M059J (cell line): ENCODE results near the gene CTSD. TPM values are rescaled to one million over a fixed set of nuclear protein-coding genes. Genes with fewer than 3 reads are reported as not detected.
A peak's percentile ranks its signal among the peaks of the same experiment; 100 is the strongest.

Experiments used
- DNase-seq: peaks from one replicate; pipeline ENCODE4 v3.0.0-alpha.2; 2012; ENCODE audit warnings: low read depth
- total RNA-seq: library from RNA; depleted of rRNA; stranded (reverse); fragments of >200 nt; shearing (Covaris generic); gene quantifications from 2 replicates; pipeline ENCODE4 v1.2.3, GENCODE V29; 2014

CTSD gene
- total RNA-seq, 1 experiment from 2014 or later = 1,095 TPM

DNA sequence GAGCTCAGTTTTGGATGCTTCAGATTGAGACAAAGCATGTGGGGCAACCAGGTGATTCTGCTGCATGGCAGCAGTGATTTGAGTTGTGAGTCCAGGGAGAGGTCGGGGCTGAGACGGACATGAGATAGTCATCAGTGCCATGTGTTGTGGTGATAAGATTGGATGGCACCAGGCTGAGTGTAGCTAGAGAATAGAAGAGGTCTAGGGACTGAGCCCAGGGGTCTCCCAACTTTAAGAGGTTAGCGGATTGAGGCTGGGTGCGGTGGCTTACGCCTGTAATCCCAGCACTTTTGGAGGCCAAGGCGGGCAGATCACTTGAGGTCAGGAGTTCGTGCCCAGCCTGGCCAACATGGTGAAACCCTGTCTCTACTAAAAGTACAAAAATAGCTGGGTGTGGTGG lies 6.3 kb upstream of the CTSD start:
- DNase-seq = no peak

DNA sequence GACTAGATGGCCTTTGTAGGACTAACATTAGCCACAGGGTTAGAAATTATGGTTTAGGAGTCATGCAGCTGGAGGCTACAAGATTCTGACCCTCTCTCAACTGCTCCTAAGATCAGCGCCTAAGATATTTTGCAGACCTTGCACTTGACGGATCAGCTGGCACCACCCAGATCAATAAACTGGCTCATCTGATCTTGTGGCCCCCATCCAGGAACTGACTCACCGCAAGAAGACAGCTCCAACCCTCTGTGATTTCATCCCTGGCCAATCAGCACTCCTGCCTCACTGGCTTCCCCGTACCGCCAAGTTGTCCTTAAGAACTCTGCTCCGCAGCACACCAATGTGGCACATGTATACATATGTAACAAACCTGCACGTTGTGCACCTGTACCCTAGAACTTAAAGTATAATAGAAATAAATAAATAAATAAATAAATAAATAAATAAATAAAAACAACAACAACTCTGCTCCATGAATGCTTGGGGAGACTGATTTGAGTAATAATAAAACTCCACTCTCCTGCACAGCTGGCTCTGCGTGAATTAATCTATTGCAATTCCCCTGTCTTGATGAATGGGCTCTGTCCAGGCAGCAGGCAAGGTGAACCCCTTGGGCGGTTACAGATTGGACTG lies 5.7 kb upstream of the CTSD start:
- DNase-seq = peak; percentile 43

DNA sequence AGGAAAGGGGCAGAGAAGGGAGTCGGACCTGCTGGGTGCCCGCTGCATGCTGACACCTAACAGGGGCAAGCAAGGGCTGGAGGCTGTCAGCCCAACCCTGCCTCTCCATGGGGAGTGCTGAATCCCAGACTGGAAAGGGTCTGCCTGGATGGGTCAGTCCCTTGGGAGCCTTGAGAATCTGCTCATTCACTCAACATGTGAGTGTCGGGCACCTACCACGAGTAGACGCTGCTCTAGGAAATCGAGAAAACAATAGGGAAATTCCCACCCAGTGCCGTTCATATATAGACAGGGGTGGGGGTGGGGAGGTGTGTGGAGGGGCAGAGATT lies 4.4 kb upstream of the CTSD start:
- DNase-seq = no peak

DNA sequence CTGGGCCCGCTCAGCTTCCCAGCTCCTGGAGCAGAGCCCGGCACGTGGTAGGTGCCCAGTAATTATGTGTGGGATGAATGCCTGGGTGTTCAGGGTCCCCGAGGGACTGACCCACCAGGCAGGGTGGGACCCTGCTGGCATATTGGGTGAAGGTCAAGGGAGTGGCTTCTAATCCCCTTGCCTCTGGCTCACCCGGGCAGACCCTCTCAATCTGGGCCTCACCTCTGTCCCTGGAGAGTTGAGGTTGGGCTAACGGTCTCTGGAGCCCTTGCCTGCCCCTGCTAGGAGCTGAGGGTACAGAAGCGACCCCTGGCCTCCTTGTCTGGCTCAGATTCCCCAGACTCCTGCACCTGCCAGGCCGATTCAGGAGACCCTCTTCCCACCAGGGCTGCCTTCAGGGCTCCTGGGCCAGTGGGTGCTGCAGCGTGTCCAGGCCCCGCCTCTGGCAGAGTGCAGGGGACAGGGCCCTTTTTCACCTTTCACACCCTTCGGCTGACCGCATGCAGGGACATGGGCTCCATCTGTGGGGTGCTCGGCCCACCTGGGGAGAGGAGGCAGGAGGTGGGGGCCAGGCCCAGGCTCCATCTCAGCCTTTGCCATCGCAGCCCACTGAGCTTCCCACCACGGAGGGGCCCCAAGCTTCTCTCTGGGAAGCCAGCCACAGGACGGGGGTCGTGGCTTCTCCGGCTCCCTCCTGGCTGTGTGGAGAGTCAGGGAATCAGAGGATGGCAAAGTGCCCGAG lies 3.8 kb upstream of the CTSD start:
- DNase-seq = no peak

DNA sequence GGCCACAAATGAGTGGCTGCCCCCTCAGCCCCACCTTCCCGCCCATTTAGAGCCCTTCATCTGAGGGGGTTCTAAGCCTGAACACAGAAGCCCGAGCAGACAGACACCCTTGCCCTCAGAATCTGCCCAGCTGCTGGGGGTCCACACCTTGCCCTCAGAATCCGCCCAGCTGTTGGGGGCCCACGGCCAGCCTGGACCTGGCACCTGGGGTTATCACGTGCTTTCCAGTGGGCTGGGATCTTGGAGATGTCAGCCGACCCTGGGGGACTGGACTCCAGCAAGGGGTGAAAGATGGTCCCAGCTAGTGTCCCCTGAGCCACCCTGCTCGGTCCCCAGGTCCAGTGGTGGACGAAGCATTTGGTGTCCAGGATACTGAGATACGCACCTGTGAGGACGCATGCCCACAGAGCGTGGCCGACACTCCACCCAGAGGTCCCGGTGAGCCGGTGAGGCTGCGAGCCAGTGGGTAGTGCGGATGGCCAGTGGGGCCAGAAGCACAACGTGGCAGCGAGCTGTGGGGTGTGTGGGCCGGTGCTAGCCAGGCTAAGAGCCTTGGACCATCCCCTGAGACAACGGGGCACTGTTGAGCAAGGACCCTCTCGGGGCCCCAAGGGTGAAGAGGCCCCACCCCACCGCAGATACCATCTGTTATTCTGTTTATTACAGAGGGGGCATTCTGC lies 3.1 kb upstream of the CTSD start:
- no peak for DNase-seq

DNA sequence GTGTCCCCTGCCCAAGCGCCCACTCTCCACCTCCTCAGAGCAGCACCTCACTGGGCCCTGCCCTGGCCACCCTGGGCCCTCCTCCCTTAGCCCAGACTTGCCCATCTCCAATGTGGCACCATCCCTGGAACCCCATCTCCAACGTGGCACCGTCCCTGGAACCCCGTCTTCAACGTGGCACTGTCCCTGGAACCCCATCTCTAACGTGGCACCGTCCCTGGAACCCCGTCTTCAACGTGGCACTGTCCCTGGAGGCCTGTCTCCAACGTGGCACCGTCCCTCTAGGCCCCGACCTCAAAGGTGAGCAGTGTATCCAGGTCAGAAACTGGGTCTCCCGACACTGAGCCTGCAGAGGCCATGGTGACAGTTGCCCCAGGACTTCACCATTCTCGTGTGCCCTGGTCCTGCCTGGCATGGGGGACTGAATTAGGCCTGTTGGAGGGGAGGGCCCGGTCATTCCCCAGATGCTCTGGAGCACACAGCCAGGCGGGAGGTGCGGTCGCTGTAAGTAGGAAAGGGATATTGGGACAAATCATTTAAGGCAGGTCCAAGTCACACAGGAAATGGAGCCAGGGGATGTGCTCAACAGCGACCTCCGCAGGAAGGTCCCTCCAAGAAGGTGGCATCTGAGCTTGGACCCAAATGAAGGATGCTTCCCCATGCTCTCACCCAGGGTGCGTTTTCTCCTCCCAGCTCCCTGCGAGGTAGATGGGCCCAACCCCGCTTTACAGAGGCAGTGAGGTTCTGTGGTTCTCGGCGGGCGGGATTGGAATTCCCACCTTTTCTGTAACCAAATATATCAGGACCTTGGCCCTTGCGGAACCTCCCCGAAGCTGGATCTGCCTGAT lies 2.4 kb upstream of the CTSD start:
- DNase-seq = no peak

DNA sequence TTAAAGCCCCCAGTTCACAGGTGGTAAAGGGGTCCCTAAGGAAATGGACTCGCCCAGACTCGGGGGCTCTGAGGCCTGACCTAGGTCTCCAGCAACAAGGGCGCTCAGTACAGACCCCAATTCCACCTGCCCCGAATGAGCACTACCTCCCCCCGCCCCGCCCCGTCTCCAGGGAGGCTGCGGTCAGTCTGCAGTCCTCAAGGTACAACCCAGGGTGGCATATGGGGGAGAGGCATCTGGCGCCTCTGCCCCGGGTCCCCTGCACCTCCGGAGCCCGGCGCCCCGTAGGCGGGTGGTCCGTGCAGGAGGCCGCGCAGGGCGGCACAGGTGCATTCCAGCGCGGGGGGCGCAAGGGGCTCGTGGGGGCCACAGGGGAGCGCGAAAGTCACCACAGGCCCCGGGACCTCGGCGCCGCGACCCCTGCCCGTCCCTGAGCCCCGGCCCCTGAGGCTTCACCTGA lies 361 bp downstream of the CTSD start:
- DNase-seq = no peak

DNA sequence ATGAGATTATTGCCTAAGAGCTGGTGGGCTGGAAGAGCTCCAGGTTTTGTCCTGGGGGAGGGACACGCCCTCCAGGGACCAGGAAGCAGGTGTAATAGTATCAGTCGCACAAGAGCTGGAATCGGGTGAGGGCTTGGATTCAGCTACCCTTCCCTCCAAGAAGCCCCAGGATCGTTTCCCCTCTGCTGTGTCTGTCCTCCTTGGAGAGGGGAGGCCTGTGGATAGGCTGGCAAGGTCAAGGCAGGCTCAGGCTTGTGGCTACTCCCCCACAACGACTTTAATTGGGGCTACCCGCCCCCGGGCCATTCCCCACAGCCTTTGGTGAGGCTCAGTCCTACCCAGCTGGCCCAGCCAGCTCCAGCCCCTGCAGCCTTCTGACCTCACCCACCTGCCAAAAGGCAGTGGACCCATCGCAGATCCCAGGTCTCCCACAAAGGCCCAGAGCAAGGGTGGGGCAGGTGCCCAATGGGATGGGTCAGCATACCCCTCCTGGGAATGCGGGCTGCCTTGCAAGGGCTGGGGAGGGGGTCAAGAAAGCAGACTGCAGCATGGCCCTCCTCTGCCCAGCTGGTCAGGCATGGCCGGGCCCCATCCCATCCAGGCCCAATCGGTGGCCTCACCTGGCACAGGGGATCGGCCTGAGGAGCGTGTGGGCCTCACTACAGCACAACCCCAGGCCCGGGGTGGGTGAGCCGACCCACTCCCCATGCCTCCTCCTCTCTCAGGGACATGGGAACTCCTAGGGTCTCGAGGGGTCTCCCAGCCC lies 1.0 kb downstream of the CTSD start:
- peak; percentile 90 for DNase-seq

DNA sequence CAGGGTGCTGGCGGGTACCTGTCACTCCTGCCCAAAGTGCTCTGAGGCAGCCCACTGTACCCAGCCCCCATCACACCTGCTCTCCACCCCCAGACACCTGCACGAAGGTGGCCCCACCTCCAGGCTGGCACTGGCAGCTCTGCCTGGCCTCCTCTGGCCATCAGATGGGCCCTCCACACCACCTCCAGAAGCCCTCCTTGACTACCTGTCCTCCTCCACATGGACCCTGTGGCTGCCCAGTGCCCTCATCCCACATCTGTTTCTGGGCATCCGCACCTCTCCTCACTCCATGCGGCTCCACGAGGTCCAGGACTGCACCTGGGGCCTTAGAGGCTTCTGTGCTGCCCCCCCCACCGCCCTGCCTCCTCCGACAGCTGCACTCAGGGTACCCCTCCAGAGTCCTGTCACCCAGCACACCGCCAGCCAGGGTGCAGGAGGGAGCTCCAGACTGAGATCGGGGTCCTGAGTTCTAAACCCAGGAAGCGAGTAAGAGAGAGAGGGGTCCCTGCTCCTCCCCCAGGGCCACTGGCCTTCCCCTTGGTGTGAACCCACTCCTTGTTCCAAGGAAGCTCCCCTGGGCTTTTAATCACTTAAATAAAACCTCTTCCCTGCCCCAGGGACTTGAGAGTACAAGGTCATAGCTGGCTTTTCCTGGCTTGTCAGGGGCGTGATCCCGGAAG lies 1.7 kb downstream of the CTSD start:
- no peak for DNase-seq

DNA sequence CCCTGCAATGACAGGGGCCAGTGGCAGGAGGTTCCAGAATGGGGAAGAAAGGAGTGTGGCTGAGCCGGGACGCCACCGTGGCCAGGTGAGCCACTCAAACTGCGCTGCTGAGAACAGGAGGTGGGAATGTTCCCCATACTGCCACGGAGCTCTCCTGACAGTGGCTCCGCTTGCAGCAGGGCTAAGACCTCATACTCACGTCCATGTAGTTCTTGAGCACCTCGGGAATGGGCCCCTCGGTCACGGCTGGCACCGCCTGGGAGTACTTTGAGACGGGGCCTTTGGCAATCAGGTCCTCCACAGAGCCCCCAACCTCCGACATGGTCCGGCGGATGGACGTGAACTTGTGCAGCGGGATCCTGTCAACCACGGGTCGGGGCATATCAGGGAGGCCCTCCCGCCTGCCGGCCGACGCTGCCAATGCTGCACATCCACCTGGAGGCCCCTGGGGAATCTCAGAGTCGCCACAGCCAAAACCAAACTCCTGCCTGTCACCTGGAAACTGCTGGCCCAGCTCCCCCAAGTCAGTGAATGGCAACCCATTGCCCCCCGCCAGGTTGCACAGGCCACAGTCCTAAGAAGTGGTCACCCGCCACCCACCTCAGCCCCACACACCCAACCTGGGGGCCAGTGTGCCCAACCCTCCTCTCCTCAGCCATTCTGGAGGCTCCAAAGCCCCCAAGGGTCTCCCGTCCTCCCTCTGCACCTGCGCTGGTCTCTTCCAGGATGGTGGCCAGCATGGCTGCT lies 2.4 kb downstream of the CTSD start:
- DNase-seq = no peak

DNA sequence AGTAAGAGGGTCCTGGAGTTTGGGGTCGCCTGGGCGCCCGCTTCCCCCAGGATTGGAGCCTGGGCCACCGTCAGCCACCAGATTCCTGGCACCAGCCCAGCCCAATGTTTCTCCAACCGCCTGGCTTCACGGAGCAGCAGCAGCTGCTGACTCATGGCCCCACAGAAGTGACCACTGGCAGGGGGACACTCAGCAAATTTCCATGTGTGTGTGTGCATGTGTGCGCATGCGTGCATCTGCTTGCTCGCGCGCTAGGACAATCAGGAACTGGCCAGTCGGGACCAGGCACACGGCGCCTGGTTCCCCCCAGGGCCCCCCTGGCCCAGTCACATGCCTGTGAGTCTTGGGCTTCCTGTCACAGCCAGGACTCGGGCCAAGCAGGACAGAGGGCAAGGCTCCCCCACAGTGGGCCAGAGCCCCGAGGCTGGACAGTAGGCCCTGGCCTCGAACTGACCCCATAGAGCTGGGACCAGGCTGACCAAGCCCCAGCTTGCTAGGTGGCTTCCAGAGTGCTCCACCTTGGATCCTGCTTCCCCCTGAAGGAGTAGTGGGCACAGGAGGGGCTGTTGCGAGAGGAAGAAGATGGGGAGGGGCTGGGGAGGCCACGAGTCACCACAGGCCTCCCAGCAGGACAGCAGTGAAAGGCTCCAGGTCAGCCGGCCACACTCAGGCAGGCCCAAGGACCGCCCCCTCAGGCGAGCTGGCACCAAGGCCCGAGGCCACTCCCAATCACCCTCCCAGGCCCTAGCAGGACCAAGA lies 3.2 kb downstream of the CTSD start:
- DNase-seq = peak; percentile 99

DNA sequence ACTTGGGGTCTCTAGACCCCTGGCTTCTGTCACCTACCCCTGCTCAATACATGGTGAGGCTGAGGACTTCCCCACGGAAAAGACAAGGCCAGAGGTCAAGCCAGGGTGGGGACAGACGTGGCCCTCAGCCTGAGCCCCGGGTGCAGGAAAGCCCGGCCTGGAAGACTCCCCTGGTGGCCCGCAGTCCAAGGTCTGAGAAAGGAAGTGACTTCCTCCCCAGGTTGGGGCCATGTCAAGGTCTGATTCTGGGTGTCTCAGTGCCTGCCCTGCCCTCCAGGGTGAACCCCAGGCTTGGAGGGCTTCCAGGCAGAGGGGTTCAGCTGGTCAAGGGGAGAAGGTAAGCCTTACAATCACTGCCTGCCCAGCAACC lies 3.9 kb downstream of the CTSD start:
- no peak for DNase-seq

DNA sequence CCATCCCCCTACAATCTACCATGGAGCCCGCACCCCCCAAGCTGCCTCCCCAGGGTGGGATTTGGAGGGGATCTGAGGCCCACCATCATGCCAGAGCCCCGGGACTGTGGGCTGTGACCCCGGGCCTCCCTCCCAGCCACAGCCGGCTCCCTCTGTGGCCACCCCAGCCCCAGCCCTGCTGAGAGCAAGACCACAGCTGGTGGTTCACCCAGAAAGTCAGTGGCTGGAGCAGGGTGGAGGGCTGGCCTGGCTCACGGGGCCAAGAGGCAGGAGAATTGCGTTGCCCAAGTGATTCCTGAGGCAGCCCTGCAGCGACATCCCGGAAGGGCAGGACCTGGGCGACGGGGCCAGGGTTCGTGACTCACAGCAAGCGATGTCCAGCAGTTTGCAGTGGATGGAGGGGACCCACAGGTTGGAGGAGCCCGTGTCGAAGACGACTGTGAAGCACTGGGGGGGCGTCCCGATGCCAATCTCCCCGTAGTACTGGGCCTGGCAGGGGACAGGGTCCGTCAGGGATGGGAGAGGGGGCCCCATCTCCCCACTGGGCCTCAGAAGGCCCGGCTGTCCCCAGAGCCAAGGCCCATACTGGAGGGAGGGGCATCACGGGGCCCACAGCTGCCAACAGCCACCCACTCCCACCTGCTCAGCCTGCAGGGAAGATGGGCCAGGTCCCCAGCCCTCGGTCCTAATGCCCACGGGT lies 4.4 kb downstream of the CTSD start:
- DNase-seq = no peak

DNA sequence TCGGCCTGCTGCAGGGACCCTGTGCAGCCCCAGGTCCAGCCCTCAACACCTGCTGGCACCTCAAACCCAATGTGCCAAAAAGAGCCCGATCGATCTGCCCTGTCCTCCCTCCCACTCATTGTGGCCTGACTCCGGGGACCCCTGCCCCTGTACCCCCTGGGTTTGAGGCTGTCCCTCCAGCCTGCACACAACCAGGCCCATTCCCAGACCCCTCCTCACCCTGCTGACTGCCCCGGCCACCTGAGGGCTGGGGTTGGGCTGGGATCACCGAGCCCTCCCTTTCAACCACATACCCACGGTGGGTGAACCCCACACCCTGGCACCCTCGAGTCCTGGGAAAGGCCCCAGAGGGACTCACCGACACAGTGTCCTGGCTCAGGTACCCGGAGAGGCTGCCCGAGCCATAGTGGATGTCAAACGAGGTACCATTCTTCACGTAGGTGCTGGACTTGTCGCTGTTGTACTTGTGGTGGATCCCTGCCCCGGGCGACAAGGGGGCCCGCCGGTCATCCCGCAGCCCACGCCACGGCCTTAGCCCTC lies 5.0 kb downstream of the CTSD start:
- DNase-seq = no peak

DNA sequence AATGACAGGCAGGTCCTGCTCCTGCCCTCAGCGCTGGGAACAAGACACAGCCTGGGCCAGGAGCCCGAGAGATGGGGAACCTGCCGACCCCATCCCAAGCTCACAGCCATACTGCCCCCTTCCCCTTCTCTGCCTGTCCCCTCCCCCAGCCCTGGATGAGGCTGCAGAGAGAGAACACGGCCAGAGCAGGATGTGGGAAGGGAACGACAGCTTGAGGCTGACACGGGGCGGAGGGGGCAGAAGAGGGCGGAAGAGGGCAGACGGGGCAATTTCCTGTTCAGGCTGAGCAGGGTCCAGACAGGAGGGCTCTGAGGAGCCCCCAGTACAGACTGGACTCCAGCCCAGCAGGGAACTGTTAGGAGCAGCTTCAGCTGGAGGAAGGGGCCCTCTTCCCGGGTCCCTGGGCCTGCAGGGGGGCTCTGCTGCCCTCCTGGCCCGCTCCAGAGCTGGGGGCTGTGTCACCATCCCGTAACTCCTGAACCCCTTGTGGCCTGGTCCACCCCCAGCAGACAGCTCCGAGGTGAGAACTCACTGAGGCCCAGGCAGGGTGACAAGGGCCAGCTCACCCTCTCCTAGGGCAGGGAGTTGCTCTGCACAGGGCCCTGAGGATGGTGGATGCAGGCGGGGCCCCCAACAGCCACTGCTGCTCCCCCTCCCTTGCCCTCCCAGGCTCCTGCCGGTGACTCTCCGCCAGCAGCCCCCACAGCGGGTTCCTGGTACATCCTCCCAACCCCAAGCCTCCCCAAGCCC lies 5.7 kb downstream of the CTSD start:
- no peak for DNase-seq

DNA sequence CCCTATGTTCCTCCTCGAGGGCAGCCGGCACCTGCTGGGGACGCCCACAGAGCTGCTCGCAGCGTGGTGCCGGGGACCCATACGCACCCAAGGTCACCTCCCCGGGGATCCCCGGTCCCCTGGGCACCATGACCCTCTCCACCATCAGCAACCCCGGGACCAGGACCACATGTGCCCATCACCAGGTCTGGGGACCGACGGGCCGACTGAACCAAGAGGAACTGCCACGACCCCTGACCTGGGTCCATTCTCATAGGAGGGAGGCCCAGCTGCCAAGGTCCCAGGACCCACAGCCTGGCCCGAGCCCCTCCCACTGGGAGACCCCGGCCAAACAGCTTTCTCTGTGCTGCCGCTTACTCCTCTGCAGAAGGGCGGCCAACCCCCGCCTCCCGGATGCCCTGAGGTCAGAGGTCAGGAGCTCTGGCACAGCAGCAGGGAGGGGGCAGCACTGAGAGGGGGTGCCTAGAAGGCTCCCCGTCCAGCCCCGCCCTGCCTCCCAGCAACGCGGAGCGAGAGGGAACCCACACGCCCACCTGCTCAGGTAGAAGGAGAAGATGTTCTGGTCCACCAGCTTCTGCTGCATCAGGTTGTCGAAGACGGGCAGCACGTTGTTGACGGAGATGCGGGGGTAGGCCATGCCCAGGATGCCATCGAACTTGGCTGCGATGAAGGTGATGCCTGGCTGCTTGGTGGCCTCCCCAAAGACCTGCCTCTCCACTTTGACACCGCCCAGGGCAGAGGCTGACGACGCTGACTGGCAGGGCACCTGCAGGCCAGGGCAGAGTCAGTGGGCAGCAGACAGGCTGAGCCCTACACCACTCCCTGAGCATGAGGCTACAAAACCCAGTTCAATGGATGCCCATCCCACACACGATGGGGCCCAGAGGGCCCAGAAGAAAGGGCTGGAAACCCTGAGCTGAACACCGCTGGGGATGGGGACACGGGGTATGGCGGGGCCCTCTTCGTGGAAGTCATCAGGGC lies 6.6 kb downstream of the CTSD start:
- no peak for DNase-seq
